Left hindlimb (tissue), 1 donor: Measurements from ENCODE around the gene NFATC2.

Experiments used
- DNase-seq: peaks from one replicate; pipeline ENCODE4 v3.0.0-alpha.2; 2018

Gene NFATC2

DNA sequence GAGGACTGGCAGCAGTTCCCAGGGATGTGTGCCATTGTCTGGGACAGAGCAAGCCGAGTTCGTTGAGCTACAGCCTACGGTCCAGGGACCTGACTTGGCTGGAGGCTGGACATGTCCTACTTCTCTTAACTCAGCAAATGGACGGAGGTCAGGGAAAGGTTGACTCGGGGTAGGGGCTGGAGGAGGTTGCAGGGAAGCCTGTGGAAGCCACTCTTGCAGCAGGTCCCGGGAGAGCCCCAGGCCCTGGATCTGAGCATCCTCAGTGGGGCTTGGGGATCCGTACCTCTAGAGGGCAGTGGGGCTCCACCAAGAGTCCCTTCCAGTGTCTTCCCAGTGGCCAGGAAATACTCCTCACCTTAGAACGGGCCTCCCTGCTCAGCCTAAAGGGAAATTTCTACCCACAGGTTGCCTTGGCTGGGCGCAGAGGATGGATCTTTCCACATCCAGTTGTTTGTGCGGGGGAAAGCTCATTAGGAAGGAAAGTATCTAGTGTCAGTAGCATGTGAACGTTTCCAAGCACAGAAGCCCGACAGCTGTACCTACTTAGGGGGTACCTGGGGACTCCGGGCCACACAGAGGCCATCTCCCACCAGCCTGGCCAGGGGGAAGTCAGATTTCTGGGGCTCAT lies 170.2 kb downstream of the NFATC2 start:
- DNase-seq, result peak; percentile 69

DNA sequence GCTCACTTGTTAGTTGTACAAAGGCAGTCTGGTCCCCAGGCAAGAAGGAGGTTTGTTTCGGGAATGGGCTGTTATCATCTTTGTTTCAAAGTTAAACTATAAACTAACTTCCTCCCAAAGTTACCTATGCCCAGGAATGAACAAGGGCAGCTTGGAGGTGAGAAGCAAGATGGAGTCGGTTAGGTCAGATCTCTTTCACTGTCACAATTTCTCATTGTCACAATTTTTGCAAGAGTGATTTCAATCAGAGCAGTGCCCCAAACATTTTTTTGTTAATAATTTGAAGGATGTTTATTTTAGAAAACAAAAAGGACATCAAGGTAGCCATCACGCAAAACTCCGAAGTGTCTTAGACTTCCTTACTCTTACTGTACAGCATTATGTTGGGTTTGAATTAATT lies 170.8 kb downstream of the NFATC2 start:
- DNase-seq, result no peak

DNA sequence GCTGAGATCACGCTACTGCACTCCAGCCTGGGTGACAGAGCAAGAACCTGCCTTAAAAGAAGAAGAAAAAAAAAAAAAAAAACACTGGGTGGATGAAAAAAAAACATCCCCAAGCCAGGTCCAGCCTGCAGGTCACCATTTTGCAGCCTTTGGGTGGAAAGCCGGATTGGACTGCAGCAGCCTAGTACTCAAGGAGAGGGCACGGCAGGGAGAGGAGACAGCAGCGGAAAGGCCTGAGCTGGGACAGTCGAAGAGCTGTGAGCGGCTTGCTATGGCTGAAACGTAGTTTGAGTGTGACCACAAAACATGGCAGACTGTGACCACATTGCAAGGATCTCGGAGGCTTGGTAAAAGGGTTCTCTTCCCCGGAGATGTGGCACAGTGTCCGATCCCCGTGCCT lies 173.0 kb downstream of the NFATC2 start:
- DNase-seq, result peak; percentile 12

DNA sequence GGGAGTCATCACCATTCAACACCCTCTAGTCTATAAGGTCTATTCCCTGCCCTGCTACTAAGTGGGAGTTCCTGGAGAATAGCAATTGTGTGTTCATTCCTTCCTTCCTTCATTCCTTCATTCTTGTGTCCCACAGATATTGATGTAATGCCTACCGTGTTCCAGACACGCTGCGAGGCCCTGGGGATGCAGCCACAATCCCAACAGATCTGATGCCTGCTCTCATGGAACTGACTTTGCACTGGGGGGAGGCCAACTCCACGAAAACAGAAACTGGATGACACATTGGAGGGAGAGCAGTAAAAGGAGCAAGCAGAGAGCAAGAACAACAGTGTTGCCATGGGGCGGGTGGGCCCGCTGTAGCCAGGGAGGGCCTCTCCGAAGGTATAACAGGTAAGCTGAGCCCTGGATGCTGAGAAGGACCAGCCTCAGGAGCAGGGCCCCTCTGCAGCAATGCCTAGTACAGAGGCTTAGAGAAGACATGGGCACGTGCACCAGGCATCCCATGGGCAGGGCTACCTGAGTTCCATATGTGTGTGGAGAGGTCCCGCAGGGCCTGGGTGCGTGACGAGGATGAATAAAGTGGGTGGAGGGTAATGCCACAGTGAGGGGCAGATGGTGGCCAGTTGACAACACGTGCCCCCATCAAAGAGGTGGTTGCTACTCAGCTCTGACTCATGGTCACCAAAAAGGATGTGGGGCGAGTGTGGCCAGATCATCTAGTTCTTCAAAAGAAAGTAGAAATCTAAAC lies 173.9 kb downstream of the NFATC2 start:
- DNase-seq, result no peak

DNA sequence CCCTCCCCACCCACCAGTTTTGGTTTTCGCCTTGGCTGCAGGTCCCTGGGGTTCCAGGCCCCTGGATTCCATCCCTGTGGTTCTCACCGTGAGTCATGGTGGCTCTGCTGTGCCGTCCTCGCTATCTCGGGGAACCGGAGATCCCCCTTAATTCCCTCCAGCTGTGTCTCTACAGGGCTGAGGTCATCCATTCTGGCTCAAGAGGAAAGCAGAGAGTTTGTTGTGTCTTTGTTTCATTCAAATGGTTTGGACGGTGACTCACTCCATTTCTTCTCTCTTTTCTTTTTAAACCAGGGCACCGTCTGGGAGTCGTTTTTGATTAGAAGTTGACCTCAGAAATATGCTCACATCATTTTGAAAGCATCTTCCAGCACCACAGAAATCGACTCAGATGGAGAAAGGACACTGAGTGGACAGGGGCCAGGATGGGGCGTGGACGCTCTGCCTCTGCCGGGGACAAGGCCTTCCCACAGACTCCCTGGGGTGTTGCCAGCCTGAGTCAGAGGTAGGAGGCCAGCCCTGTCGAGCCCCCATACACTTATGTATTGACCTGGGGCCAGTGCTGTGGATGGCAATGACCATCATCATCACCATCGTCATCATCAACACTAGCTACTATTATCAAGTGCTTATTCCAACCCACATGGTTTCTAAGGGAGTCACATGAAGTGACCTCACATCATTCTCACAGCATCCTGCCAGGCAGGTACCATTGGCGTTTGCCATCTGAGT lies 176.2 kb downstream of the NFATC2 start:
- no peak for DNase-seq

DNA sequence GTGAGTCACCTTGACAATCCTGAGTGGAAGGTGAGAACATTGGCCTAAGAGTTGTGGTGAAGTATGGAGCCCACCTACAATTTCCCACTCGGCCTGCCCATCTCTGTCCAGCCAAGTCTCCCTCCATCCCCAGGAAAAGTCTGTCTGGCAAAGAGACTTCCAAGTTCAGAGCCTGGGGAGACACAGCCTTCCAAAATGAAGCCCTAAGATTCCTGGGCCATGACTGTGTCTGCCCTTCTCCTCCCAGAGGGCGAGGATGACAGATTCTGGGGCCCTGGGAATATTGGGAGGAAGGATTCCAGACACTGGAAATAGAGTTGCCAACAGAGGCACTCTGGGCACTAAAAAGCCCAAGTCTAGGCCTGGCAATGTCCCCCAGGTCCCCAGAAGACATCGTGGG lies 176.8 kb downstream of the NFATC2 start:
- no peak for DNase-seq

DNA sequence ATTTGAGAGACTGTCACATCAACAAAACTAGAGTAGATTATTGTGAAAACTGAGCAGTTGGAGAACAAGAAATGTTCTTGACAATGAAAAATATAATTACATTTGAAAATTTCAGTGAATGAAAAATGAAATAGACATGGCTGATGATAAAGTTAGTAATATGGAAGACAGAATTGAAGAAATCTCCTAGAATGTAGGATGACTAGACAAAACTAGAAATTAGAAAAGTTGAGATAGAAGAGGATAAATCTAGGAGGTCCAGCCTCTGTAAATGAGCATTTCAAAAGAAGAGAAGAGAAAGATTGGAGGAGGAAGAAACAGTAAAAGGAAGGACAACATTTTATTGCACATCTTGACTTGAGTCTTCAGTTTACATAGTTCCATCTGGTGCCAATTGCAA lies 178.7 kb downstream of the NFATC2 start:
- DNase-seq, result no peak

DNA sequence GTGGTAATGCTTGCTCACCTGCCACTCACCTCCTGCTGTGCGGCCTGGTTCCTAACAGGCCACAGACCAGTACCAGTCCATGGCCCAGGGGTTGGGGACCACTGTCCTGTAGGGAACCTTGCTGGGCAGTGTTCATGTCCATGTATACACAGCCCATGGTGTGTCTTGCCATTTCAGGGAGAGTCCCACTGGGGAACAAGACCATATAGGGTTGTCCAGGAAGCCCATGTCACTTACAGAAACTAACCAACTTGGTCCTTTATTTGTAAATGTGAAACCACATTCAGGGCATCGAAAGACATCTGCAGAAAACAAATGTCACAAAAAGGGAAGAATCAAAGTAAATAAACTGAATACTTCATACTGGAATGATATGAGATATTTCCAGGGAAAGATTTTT lies 179.1 kb downstream of the NFATC2 start:
- DNase-seq, result no peak

DNA sequence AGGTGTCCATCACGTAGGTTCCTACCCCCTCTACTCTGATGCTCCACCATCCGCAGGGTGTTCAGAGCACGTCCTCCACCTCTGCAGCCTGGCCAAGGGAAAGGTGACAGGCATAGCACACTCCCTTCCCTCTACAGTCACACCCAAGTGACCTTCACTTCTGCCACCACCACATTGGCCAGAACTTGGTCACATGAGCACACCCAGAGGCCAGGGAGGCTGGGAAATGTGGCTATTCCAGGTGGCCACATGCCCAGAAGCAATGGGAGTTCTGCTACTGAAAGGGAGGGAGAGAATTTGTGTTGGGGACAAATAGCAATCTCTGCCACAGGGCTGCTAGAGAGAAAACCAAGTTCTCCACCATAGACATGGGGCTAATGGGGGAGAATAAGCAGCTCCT lies 180.3 kb downstream of the NFATC2 start:
- no peak for DNase-seq

DNA sequence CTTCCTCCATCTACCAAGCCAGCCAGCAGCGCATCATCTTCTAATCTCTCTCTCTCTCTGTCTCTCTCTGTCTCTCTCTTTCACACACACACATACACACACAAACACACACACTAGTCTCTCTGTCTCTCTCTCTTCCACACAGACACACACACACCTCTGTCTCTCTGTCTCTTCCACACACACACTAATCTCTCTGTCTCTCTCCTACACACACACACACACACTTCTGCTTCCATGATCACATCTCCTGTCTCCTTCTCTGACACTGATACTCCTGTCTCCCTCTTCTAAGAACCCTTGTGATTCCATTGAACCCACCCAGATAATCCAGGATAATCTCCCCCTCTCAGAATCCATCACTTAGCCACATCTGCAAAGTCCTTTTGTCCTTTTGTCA lies 181.3 kb downstream of the NFATC2 start:
- no peak for DNase-seq

DNA sequence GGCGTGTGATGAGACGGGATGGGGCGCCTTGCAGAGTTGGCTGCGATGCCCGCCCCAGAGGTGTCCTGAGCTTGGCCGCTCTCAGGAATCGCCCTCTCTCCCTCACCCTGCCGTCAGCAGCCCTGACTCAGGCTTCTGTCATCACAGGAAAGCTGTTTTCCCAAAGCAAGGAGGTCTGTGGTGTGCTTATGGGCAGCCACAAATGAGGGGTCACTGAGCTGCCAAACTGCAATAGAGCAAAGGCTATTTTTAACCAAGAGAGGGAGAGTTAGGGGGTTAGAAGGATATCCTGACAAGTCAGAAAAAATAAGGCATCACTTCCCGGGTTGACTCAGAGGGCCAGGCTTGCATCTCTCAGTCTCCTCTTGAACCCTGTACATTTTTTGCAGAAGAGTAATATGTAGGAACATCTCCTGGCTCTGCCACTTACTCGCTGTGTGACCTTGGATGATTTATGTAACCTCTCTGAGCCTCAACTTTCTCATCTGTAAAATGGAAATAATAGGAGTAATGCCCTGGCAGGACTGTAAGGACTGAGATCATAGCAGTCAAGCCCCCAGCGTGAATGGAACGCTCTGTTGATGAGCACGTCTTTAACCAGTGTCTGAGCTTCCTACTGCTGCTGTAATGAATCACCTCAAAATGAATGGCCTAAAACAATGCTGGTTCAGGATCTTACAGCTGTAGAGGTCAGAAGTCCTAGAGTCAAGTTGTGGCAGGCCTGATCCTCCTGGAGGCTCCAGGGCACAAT lies 181.9 kb downstream of the NFATC2 start:
- DNase-seq, result peak; percentile 76

DNA sequence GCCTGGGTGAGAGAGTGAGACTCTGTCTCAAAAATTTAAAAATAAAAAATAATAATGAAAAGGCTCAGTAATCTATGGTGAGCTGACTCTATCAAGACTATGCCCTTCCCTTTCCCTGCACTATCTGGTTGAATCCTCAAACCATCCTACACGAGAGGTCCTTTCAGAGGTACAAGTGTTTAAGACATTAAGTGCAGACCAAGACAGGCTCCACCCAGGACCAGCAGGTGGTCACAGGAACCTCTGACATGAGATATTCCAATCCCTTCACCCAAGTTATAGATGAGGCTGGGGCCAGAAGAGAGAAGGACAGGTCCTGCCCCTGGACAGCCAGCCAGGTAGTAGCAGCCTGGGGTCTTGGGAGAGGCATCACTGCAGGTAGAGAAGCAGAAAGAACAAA lies 182.6 kb downstream of the NFATC2 start:
- no peak for DNase-seq

DNA sequence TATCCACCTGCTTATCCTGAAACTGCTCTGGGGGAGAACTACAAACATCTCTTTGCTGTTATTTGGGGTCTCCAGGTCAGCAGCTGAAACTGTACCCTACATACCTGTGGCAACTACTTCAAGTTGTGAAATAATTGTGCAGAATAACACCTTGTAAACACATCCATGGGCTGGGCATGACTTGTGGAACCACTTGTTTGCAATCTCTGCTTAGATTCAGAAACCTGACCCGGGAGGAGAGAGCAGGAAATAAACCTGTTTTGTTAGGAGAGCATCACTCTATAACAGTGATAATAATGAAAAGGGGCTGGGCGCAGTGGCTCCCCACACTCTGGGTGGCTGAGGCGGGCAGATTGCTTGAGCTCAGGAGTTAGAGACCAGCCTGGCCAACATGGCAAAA lies 183.1 kb downstream of the NFATC2 start:
- DNase-seq, result no peak

DNA sequence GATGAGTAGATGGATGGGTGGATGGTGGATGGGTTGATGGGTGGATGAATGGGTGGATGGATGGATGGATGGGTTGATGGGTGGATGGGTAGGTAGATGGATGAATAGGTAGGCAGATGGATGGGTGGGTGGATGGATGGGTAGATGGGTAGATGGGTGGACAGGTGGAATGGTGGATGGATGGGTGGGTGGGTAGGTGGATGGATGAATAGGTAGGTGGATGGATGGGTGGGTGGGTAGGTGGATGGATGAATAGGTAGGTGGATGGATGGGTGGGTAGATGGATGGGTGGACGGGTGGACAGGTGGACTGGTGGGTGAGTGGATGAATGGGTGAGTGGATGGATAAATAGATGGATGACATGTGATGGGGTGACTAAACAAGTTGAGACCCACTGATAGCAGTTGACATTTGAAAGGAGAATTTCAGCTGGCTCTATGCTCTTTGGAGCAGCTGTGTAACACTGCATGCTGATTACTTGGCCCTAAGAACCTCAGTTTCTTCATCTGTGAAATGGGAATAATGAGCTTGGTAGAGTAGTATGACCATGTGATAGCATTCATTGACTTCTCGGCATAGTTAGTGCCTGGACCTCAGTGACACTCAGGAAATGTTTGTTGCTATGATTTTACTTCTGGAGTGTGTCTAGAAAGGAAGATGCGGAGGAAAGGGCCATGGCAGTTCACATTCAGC lies 184.3 kb downstream of the NFATC2 start:
- no peak for DNase-seq

DNA sequence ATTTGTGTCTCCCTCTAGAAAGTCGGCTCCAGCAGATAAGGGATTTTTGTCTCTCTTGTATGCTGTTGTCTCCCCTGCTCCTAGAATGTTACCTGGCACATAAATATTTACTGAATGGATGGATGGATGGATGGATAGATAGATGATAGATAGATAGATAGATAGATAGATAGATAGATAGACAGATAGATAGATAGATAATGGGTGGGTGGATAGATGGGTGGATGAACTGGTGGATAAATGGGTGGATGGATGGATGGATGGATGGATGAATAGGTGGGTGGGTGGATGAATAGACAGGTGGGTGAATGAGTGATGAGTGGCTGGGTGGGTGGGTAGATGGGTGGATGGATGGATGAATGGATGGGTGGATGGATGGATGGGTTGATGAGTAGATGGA lies 185.0 kb downstream of the NFATC2 start:
- no peak for DNase-seq

DNA sequence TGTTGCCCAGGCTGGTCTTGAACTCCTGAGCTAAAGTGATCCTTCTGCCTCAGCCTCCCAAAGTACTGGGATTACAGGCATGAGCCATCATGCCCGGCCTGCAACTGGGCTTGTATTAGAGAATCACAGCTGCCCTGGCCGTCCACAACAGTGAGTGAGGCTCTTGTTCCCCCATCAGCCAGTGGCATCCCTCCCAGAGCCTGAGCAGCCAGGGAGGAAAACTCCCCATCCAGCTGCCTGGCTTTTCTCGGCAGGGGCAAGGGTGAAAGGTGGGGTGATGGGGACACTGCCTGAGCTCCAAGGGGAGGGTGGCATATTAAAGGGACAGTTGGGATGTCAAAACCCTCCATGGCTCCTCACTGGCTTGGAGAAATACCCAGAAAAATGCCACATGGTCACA lies 185.6 kb downstream of the NFATC2 start:
- no peak for DNase-seq

DNA sequence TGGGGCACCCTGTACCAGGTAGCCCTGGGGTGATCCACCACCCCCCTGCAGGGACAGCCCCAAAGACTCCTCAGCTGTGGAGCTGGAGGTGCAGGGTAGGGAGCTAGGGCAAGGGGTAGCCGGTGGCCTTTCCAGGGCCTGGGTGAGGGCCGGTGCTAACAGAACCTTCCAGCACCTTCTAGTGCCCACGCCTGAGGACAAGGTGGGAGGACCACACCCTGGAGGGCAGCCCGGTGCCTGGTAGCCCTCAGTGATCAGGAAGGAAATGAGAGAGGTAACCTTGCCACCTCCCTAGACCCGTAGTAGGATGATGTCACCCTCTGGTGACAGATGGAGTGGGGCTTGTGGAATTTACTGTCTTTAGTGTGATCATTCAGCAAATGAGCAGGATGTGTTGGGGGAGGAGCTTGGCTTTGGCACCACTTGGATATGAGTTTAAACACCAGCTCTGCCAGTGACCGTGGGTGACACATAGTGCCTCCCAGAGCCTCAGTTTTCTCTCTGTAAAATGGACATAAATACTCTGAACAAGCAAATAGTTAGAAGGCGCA lies 187.7 kb downstream of the NFATC2 start:
- no peak for DNase-seq

DNA sequence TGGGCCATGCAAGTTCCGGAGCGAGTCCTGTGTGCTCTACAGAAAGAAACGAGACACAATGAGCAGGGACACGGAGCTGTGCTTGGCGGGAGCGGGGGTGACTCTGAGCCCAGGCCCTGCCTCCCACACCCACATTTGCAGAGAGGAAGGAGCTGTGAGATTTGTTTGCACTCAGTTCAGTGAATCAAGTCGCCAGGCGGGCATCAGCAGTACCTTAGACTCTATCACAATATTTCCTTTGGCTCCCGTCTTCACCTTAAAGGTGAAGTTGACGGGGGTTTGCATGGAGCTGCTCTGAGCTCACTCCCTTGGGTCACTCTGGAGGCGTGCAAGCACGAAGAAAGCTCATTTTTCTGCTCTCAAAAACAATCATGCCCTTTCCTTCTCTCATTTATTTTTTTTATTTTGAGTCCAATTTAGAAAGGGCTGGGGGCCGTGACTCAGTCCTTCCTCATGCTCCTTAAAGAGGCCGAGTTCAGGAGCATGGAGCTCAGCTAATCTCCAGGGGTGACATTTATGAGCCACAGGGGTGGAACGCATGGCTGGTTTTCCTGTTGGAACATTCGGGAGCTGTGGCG lies 188.2 kb downstream of the NFATC2 start:
- no peak for DNase-seq

DNA sequence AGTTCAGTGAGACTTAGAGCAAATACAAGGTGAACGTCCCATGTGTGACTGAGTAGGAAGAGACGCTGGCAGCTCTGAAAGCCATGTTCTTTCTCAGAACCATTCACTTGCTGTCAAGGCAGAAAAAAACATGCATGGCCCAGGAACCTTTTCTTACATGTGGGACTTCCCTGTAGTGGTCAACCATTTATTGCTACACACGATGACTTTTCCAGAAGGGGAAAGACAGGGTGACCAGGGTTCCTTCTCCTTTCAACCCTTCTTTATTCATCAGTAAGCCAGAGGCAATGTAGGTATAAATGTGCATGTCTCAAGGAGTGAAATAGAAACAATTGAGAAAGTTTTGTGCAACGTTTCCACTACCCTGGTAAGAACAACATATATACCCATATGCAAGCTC lies 189.0 kb downstream of the NFATC2 start:
- no peak for DNase-seq

DNA sequence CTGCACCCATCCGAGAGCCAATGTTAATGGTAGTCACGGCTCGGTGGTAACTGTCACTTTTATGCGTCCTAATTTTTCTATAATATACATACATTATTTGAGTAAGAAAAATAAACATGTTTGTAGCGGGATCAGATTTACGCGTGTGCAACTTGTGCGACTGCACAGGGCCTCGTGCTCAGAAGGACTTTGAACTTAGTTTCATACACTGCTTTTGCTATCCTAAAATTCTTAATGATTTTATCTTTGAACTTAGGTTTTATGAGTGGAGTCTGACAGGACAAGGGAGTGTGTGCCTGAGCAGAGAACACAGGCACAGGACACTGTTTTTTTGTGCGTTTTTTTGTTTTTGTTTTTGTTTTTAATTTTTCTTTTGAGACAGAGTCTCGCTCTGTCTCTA lies 189.7 kb downstream of the NFATC2 start:
- DNase-seq, result no peak

DNA sequence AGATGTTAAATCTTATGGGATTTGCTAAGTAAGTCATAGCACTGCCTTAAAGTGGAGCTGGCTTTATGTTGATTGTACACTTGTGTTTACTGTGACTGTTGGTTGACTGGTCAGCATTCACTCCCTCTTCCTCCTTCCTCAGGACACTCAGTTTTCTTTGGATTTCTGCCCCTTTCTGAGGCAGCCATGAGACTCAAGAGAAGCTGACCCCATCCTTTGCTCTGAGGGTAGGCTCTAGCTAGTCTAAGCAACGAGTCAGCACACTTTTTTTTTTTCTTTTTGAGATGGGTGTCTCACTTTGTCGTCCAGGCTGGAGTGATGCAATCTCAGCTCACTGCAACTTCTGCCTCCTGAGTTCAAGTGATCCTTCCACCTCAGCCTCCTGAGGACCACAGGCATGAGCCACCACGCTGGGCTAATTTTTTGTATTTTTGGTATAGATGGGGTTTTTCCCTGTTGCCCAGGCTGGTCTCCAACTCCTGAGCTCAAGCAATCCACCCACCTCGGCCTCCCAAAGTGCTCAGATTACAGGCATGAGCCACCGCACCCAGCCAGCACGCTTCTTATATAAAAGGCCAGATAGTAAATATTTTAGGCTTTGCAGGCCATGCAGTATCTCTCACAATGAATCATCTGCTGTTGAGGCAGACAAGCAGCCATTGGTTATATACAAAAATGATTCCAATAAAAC lies 191.4 kb downstream of the NFATC2 start:
- no peak for DNase-seq

DNA sequence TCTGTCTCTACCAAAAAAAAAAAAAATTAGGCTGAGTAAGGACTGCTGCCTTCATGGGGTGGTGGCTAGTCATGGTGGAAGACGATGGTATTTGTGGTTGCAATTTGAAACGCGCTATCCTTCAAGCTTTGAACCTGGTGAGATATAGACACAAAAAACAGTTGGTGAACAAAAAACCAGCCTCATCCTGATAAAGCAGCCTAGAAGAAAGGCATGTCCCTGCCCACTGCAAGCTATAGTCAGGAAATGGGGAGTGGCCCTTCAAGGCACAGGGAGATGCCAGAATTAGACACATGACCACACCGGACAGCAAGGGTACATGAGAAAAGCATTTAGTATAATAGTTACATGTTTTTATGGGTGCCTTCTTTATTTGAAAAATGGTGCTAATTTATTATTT lies 193.6 kb downstream of the NFATC2 start:
- no peak for DNase-seq
